WERI-Rb-1 (cell line): ENCODE data around the gene LRRC31.

Experiments used
- DNase-seq: peaks from one replicate; pipeline ENCODE4 v3.0.0-alpha.2; 2020
- H3K27ac ChIP-seq: fragments of 250-450 bp; sonication (Bioruptor Pico); 2 replicates; pipeline ENCODE4 v1.5.1; 2020; ENCODE audit warnings: mild to moderate bottlenecking, moderate library complexity
- H3K27me3 ChIP-seq: fragments of 250-450 bp; sonication (Bioruptor Pico); 2 replicates; pipeline ENCODE4 v1.5.1; 2021; ENCODE audit warnings: mild to moderate bottlenecking, low read depth, moderate library complexity; ENCODE audit not compliant: insufficient read depth, severe bottlenecking
- H3K36me3 ChIP-seq: fragments of 250-450 bp; sonication (Bioruptor Pico); 2 replicates; pipeline ENCODE4 v1.5.1; 2020; ENCODE audit warnings: mild to moderate bottlenecking, moderate library complexity
- H3K4me3 ChIP-seq: 2 replicates; pipeline ENCODE4 v1.5.1; 2011; ENCODE audit warnings: low read depth, mild to moderate bottlenecking, control low read depth, low read length
- H3K9me3 ChIP-seq: fragments of 250-450 bp; sonication (Bioruptor Pico); 2 replicates; pipeline ENCODE4 v1.5.1; 2021; ENCODE audit warnings: mild to moderate bottlenecking, moderate library complexity; ENCODE audit not compliant: severe bottlenecking
- CTCF ChIP-seq: IDR thresholded peaks from 2 replicates; pipeline ENCODE4 v1.5.1; 2011; ENCODE audit warnings: low read depth, mild to moderate bottlenecking, control low read depth, inconsistent platforms, low read length

Gene LRRC31

GRCh38 chr3:169907476-169907875 lies 37.7 kb upstream of the LRRC31 start:
- no peak for TF ChIP-seq CTCF
- Histone ChIP-seq H3K27me3 (peaks cover 35% of the 10 kb centered on the region), H3K36me3 (no peaks in the 10 kb centered on the region), H3K4me3 (no peak overlapping the region), H3K9me3 (no peaks in the 10 kb centered on the region), H3K27ac (no peak overlapping the region)
- no peak for DNase-seq

GRCh38 chr3:169905404-169905803 lies 35.7 kb upstream of the LRRC31 start:
- Histone ChIP-seq H3K27me3 (peaks cover 18% of the 10 kb centered on the region), H3K27ac (no peak overlapping the region), H3K36me3 (no peaks in the 10 kb centered on the region), H3K9me3 (peaks cover 16% of the 10 kb centered on the region), H3K4me3 (no peak overlapping the region)
- DNase-seq = no peak
- TF ChIP-seq CTCF = no peak

- H3K9me3 ChIP-seq = peaks cover 16% of the 10 kb centered on the region
- H3K27ac ChIP-seq = no peak overlapping the region
- H3K4me3 ChIP-seq = no peak overlapping the region
- H3K27me3 ChIP-seq = peaks cover under 1% of the 10 kb centered on the region
- no peaks in the 10 kb centered on the region for H3K36me3 ChIP-seq
- no peak for TF ChIP-seq CTCF
- DNase-seq = no peak
These were observed 31.7 kb upstream of the LRRC31 start for GRCh38 chr3:169901453-169901852.

- H3K27me3 ChIP-seq = no peaks in the 10 kb centered on the region
- H3K27ac ChIP-seq = no peak overlapping the region
- no peak for DNase-seq
- no peak for TF ChIP-seq CTCF
- H3K4me3 ChIP-seq = no peak overlapping the region
- H3K36me3 ChIP-seq = no peaks in the 10 kb centered on the region
- H3K9me3 ChIP-seq = peaks cover 14% of the 10 kb centered on the region
These were observed 27.5 kb upstream of the LRRC31 start for GRCh38 chr3:169897284-169897683.

GRCh38 chr3:169895072-169895471 lies 25.3 kb upstream of the LRRC31 start:
- no peak for TF ChIP-seq CTCF
- H3K4me3 ChIP-seq = no peak overlapping the region
- DNase-seq = no peak
- H3K27ac ChIP-seq = no peak overlapping the region
- H3K9me3 ChIP-seq = no peaks in the 10 kb centered on the region
- no peaks in the 10 kb centered on the region for H3K27me3 ChIP-seq
- no peaks in the 10 kb centered on the region for H3K36me3 ChIP-seq

- no peak for DNase-seq
- no peaks in the 10 kb centered on the region for H3K27me3 ChIP-seq
- no peak for TF ChIP-seq CTCF
- H3K9me3 ChIP-seq = no peaks in the 10 kb centered on the region
- no peaks in the 10 kb centered on the region for H3K36me3 ChIP-seq
- no peak overlapping the region for H3K27ac ChIP-seq
- no peak overlapping the region for H3K4me3 ChIP-seq
These were observed 24.4 kb upstream of the LRRC31 start for GRCh38 chr3:169894110-169894509.
